HCT116 (cell line): ENCODE data around the gene GIT2. TPM values are rescaled to one million over a fixed set of nuclear protein-coding genes. Genes with fewer than 3 reads are reported as not detected.

Source experiments
- ATAC-seq: fragments of 200-7000 bp; cut with Tn5 transposase; 2 replicates; pipeline ENCODE4 v1.9.1; 2020; ENCODE audit warnings: mild to moderate bottlenecking, moderate library complexity
- BruUV-seq: library from RNA; stranded (reverse); fragments of 400-500 nt; replicated peaks from 2 replicates; lab custom pipeline; 2021; lab: Mats Ljungman, UMichigan
- CTCF ChIA-PET: fragments of 300-600 bp; sonication (Branson Sonifier 250); formaldehyde crosslinking; loops from one replicate; lab custom pipeline; 2021; ENCODE audit warnings: antibody characterized with exemption; lab: Charles Lee
- POLR2A ChIA-PET: fragments of 300-600, 350-600 bp; sonication (Branson Sonifier 250); formaldehyde crosslinking; loops from one replicate; lab custom pipeline; 2021; ENCODE audit warnings: antibody characterized with exemption; lab: Charles Lee
- RAD21 ChIA-PET, 2 experiments: fragments of 300-600 bp; sonication (Branson Sonifier 250); formaldehyde crosslinking; loops; one replicate each; lab custom pipeline; 2023; ENCODE audit warnings: low total read pairs in 2 of 2; ENCODE audit not compliant: uncharacterized antibody in 2 of 2, unreplicated experiment in 2 of 2, low non-redundant PET in 1 of 2; lab: Charles Lee
- DNase-seq: peaks from one replicate; pipeline ENCODE4 v3.0.0-alpha.2; 2010; ENCODE audit warnings: low read depth, low spot score
- H2AFZ ChIP-seq: fragments of 200-600 bp; shearing (Covaris generic), sonication (generic); 2 replicates; pipeline ENCODE4 v1.6.1; 2017; ENCODE audit warnings: low read depth, mixed run types, mixed read lengths, antibody characterized with exemption, low read length; ENCODE audit not compliant: poor library complexity, severe bottlenecking
- H3K27ac ChIP-seq: 2 replicates; pipeline ENCODE4 v1.5.1; 2012; ENCODE audit warnings: low read depth, low read length
- H3K27me3 ChIP-seq: fragments of 200-600 bp; sonication (generic); 2 replicates; pipeline ENCODE4 v1.6.1; 2016; ENCODE audit warnings: mixed run types, low read length, mixed read lengths; ENCODE audit not compliant: insufficient read depth
- H3K36me3 ChIP-seq, 2 experiments: fragments of 200-500 bp in 1 of 2; fragments of 200-600 bp in 1 of 2; sonication (Bioruptor generic) in 1 of 2; sonication (generic) in 1 of 2; 2 replicates each; pipeline versions ENCODE4 v1.5.1 to v1.6.1; 2014 to 2016; ENCODE audit warnings: low read length in 2 of 2, inconsistent platforms in 1 of 2, mixed read lengths in 1 of 2, mixed run types in 1 of 2; ENCODE audit not compliant: insufficient read depth in 2 of 2, control insufficient read depth in 1 of 2
- H3K4me1 ChIP-seq, 2 experiments: fragments of 200-600 bp in 1 of 2; sonication (generic) in 1 of 2; 2 replicates each; pipeline versions ENCODE4 v1.5.1 to v1.6.1; 2012 to 2017; ENCODE audit warnings: low read length in 2 of 2, inconsistent platforms in 1 of 2, mild to moderate bottlenecking in 1 of 2, mixed read lengths in 1 of 2, mixed run types in 1 of 2, moderate library complexity in 1 of 2; ENCODE audit not compliant: insufficient read depth in 2 of 2, control insufficient read depth in 1 of 2
- H3K4me2 ChIP-seq: fragments of 200-600 bp; sonication (generic); 2 replicates; pipeline ENCODE4 v1.6.1; 2017; ENCODE audit warnings: mixed run types, low read length, mixed read lengths
- H3K4me3 ChIP-seq, 2 experiments: fragments of 200-600 bp in 1 of 2; sonication (generic) in 1 of 2; replicated peaks in 1 of 2; 2 replicates each; pipeline ENCODE4 v1.5.1; 2011 to 2016; ENCODE audit warnings: low read length in 2 of 2, control low read depth in 1 of 2, low read depth in 1 of 2, mild to moderate bottlenecking in 1 of 2, mixed read lengths in 1 of 2, mixed run types in 1 of 2
- H3K79me2 ChIP-seq: fragments of 200-600 bp; sonication (generic); 2 replicates; pipeline ENCODE4 v1.6.1; 2017; ENCODE audit warnings: mild to moderate bottlenecking, mixed run types, low read length, moderate library complexity, mixed read lengths; ENCODE audit not compliant: insufficient read depth
- H3K9ac ChIP-seq: fragments of 200-600 bp; sonication (generic); 2 replicates; pipeline ENCODE4 v1.6.1; 2016; ENCODE audit warnings: low read length, mixed read lengths
- H3K9me2 ChIP-seq: fragments of 200-600 bp; sonication (generic), shearing (Covaris generic); 2 replicates; pipeline ENCODE4 v1.6.1; 2017; ENCODE audit warnings: mixed run types, mild to moderate bottlenecking, moderate library complexity; ENCODE audit not compliant: insufficient read depth
- H3K9me3 ChIP-seq, 2 experiments: fragments of 200-500 bp in 1 of 2; fragments of 200-600 bp in 1 of 2; sonication (Bioruptor generic) in 1 of 2; sonication (generic) in 1 of 2; 2 replicates each; pipeline ENCODE4 v1.6.1; 2014 to 2017; ENCODE audit warnings: low read length in 2 of 2, mixed read lengths in 2 of 2, inconsistent platforms in 1 of 2, low read depth in 1 of 2, mild to moderate bottlenecking in 1 of 2, mixed run types in 1 of 2, moderate library complexity in 1 of 2; ENCODE audit not compliant: control insufficient read depth in 1 of 2, insufficient read depth in 1 of 2
- H4K20me1 ChIP-seq: fragments of 200-600 bp; sonication (generic), shearing (Covaris generic); 2 replicates; pipeline ENCODE4 v1.6.1; 2017; ENCODE audit warnings: mixed run types, mild to moderate bottlenecking, moderate library complexity; ENCODE audit not compliant: insufficient read depth
- ATF3 ChIP-seq: IDR thresholded peaks from 2 replicates; pipeline ENCODE4 v1.6.1; 2012
- CBX3 ChIP-seq: IDR thresholded peaks from 2 replicates; pipeline ENCODE4 v1.6.1; 2012; ENCODE audit warnings: low read depth
- CTCF ChIP-seq, 3 experiments: fragments of 200-600 bp in 1 of 3; sonication (generic) in 1 of 3; IDR thresholded peaks in 2 of 3; conservative IDR thresholded peaks in 1 of 3; 2 replicates each; pipeline ENCODE4 v1.5.1; 2012 to 2017; ENCODE audit warnings: low read depth in 2 of 3, low read length in 2 of 3, antibody characterized with exemption in 1 of 3, borderline replicate concordance in 1 of 3, control low read depth in 1 of 3, mild to moderate bottlenecking in 1 of 3, mixed read lengths in 1 of 3, mixed run types in 1 of 3, moderate library complexity in 1 of 3; ENCODE audit not compliant: insufficient read depth in 1 of 3
- EGR1 ChIP-seq: IDR thresholded peaks from 2 replicates; pipeline ENCODE4 v1.6.1; 2012; ENCODE audit warnings: low read depth
- ELF1 ChIP-seq: IDR thresholded peaks from 2 replicates; pipeline ENCODE4 v1.6.1; 2012; ENCODE audit warnings: low read depth, borderline replicate concordance
- EZH2 ChIP-seq: fragments of 200-600 bp; sonication (generic); IDR thresholded peaks from 2 replicates; pipeline ENCODE4 v1.6.1; 2017; ENCODE audit warnings: antibody characterized with exemption, mixed run types
- JUND ChIP-seq: IDR thresholded peaks from 2 replicates; pipeline ENCODE4 v1.6.1; 2012
- MAX ChIP-seq: IDR thresholded peaks from 2 replicates; pipeline ENCODE4 v1.6.1; 2012
- POLR2A ChIP-seq: IDR thresholded peaks from 2 replicates; pipeline ENCODE4 v1.7.0; 2011; ENCODE audit warnings: borderline replicate concordance; ENCODE audit not compliant: insufficient read depth, insufficient read length; ENCODE audit errors: extremely low read depth
- POLR2AphosphoS5 ChIP-seq: IDR thresholded peaks from 2 replicates; pipeline ENCODE4 v1.6.1; 2011; ENCODE audit warnings: mild to moderate bottlenecking, low read depth, low read length, moderate library complexity
- RAD21 ChIP-seq: IDR thresholded peaks from 2 replicates; pipeline ENCODE4 v1.6.1; 2012; ENCODE audit warnings: low read depth, mild to moderate bottlenecking
- REST ChIP-seq: IDR thresholded peaks from 2 replicates; pipeline ENCODE4 v1.6.1; 2012; ENCODE audit warnings: low read depth
- SIN3A ChIP-seq: IDR thresholded peaks from 2 replicates; pipeline ENCODE4 v1.6.1; 2012; ENCODE audit warnings: low read depth
- SP1 ChIP-seq: IDR thresholded peaks from 2 replicates; pipeline ENCODE4 v1.6.1; 2012; ENCODE audit warnings: low read depth
- TCF7L2 ChIP-seq: IDR thresholded peaks from 2 replicates; pipeline ENCODE4 v1.7.0; 2011; ENCODE audit warnings: borderline replicate concordance, inconsistent platforms; ENCODE audit not compliant: insufficient read depth, insufficient read length; ENCODE audit errors: extremely low read depth
- YY1 ChIP-seq: IDR thresholded peaks from 2 replicates; pipeline ENCODE4 v1.6.1; 2011; ENCODE audit warnings: low read length, low read depth, moderate library complexity, mild to moderate bottlenecking; ENCODE audit not compliant: insufficient replicate concordance; ENCODE audit errors: extremely low read depth
- ZBTB33 ChIP-seq: IDR thresholded peaks from 2 replicates; pipeline ENCODE4 v1.6.1; 2011; ENCODE audit warnings: mild to moderate bottlenecking, low read length, moderate library complexity; ENCODE audit not compliant: insufficient replicate concordance; ENCODE audit errors: extremely low read depth
- ZFX ChIP-seq: fragments of 450-650 bp; IDR thresholded peaks from 2 replicates; pipeline ENCODE4 v1.6.1; 2017
- ZNF274 ChIP-seq: fragments of 200-500 bp; sonication (Bioruptor generic); IDR thresholded peaks from 2 replicates; pipeline ENCODE4 v1.6.1; 2014; ENCODE audit warnings: mild to moderate bottlenecking, low read depth, low read length, inconsistent platforms
- intact Hi-C: fragments of 100-400 bp; cut with micrococcal nuclease; formaldehyde crosslinking; loops from 2 replicates; pipeline ENCODE4 v1.10.0; 2022
- total RNA-seq: library from RNA; stranded (reverse); gene quantifications from one replicate; pipeline ENCODE4 v1.2.1, GENCODE V29; 2021; ENCODE audit not compliant: unreplicated experiment

The GIT2 gene
- total RNA-seq, 1 experiment from 2014 or later = 21.5 TPM

- no TSS peak for BruUV-seq
- CTCF ChIA-PET = no interaction called here
- TF ChIP-seq REST (no peak), SIN3A (peak; percentile 63; the same call in 1 of the 2 replicates), ZFX (peak; percentile 28; the same call in 1 of the 2 replicates), YY1 (peak; percentile 99), ZNF274 (no peak), MAX (peak; percentile 96), TCF7L2 (peak; percentile 74), CBX3 (peak; percentile 91), EGR1 (peak; percentile 74), POLR2AphosphoS5 (peak; percentile 88), ELF1 (peak; percentile 66), CTCF (IDR thresholded peaks at IDR 0.05 in 2 of 3, conservative IDR thresholded peaks at IDR 0.05 in 1 of 3; ENCODE audit: borderline replicate concordance in 1 of 3, insufficient read depth in 1 of 3, low read depth in 2 of 3, low read length in 2 of 3) (no peak), EZH2 (no peak), RAD21 (no peak), SP1 (peak; percentile 97), JUND (peak; percentile 96), ZBTB33 (peak; percentile 20), ATF3 (no peak), POLR2A (peak; percentile 77)
Observed at GRCh38 chr12:109998904-109999648, 2.9 kb upstream of the GIT2 start, which contains the start of gene ANKRD13A. Gene ANKRD13A, plus strand, starts transcription at chr12:109999430. Its CDS starts 259 bp downstream, at chr12:109999689.

More at GRCh38 chr12:109998904-109999648, 2.9 kb upstream of the GIT2 start, which contains the start of gene ANKRD13A:
- peak within 1 kb of the TSS; percentile 62 to 78 for H3K4me3 ChIP-seq
- peak within 1 kb of the TSS; percentile 85 for H3K4me2 ChIP-seq
- ChIA-PET POLR2A (interaction anchor here (0.8 kb wide), 1 partner anchor 17 kb away, joined by 3 read pairs; no protein-coding TSS in a partner anchor), RAD21 (no interaction called here)
- H3K79me2 ChIP-seq = peaks cover 27% of the 10 kb centered on the region
- peak within 1 kb of the TSS; percentile 74 for H3K9ac ChIP-seq
- H2AFZ ChIP-seq = peak within 1 kb of the TSS; percentile 84
- ATAC-seq (peak; percentile 74), DNase-seq (peak; percentile 95)
- no peaks in the 10 kb centered on the region for H3K9me3 ChIP-seq
- peaks cover 32 to 65% of the 10 kb centered on the region in 2 experiments for H3K4me1 ChIP-seq
- peak within 1 kb of the TSS; percentile 36; the same call in 1 of the 2 replicates for H3K27ac ChIP-seq
- no peaks in the 10 kb centered on the region for H3K9me2 ChIP-seq
- H3K36me3 ChIP-seq = no peaks in the 10 kb centered on the region
- H3K27me3 ChIP-seq = no peaks in the 10 kb centered on the region
- intact Hi-C loops = no loop called here
- no peaks in the 10 kb centered on the region for H4K20me1 ChIP-seq
